ENCODE results near the gene ROBO1. TPM values are rescaled to one million over a fixed set of nuclear protein-coding genes. Genes with fewer than 3 reads are reported as not detected.
A peak's percentile ranks its signal among the peaks of the same experiment; 100 is the strongest.

Gene ROBO1
- total and polyA plus RNA-seq, 2 donors = 13.3 to 33.9 TPM

GRCh38 chr3:79769229-79769628, 1.4 kb upstream of the ROBO1 start:
- Histone ChIP-seq H3K27me3 (ENCODE audit: control insufficient read depth in 2 of 2, insufficient read depth in 1 of 2, low read length in 1 of 2) (peaks cover 5 to 25% of the 10 kb centered on the region in 2 donors), H3K4me1 (ENCODE audit: control insufficient read depth in 2 of 2, insufficient read depth in 2 of 2, low read length in 2 of 2) (no peaks in the 10 kb centered on the region), H3K36me3 (ENCODE audit: control insufficient read depth in 2 of 2, insufficient read depth in 2 of 2, low read length in 1 of 2) (no peaks in the 10 kb centered on the region), H3K27ac (ENCODE audit: low read depth in 1 of 2, low read length in 1 of 2) (no peak overlapping the region), H3K9me3 (ENCODE audit: control insufficient read depth in 2 of 2, insufficient read depth in 1 of 2, low read length in 1 of 2) (peaks cover 2 to 3% of the 10 kb centered on the region in 2 donors), H3K4me3 (ENCODE audit: low read length in 2 of 2) (no peak overlapping the region)
- DNase-seq (ENCODE audit: low read depth in 6 of 9, low spot score in 9 of 9) = no peak
- 37% methylated on average over 3 of the region's 3 CpGs for WGBS

- 4% methylated on average over 26 of the region's 26 CpGs for WGBS
- DNase-seq (ENCODE audit: low read depth in 6 of 9, low spot score in 9 of 9) = no peak
- Histone ChIP-seq H3K4me3 (ENCODE audit: low read length in 2 of 2) (peak overlapping the region in 1 of 2 donors; percentile 16), H3K27me3 (ENCODE audit: control insufficient read depth in 2 of 2, insufficient read depth in 1 of 2, low read length in 1 of 2) (peaks cover 5 to 25% of the 10 kb centered on the region in 2 donors), H3K4me1 (ENCODE audit: control insufficient read depth in 2 of 2, insufficient read depth in 2 of 2, low read length in 2 of 2) (no peaks in the 10 kb centered on the region), H3K36me3 (ENCODE audit: control insufficient read depth in 2 of 2, insufficient read depth in 2 of 2, low read length in 1 of 2) (no peaks in the 10 kb centered on the region), H3K27ac (ENCODE audit: low read depth in 1 of 2, low read length in 1 of 2) (no peak overlapping the region), H3K9me3 (ENCODE audit: control insufficient read depth in 2 of 2, insufficient read depth in 1 of 2, low read length in 1 of 2) (peaks cover 0 to 3% of the 10 kb centered on the region in 2 donors)
Measured at GRCh38 chr3:79767194-79767904, 449 bp downstream of the ROBO1 start.

- H3K36me3 ChIP-seq (ENCODE audit: control insufficient read depth in 2 of 2, insufficient read depth in 2 of 2, low read length in 1 of 2) = no peaks in the 10 kb centered on the region
- no peak overlapping the region for H3K27ac ChIP-seq (ENCODE audit: low read depth in 1 of 2, low read length in 1 of 2)
- H3K4me1 ChIP-seq (ENCODE audit: control insufficient read depth in 2 of 2, insufficient read depth in 2 of 2, low read length in 2 of 2) = no peaks in the 10 kb centered on the region
- H3K9me3 ChIP-seq (ENCODE audit: control insufficient read depth in 2 of 2, insufficient read depth in 1 of 2, low read length in 1 of 2) = peaks cover 0 to 3% of the 10 kb centered on the region in 2 donors
- no peak for DNase-seq (ENCODE audit: low read depth in 6 of 9, low spot score in 9 of 9)
- peak overlapping the region in 1 of 2 donors; percentile 16 for H3K4me3 ChIP-seq (ENCODE audit: low read length in 2 of 2)
- WGBS = 12% methylated on average over 42 of the region's 42 CpGs
- peaks cover 5 to 25% of the 10 kb centered on the region in 2 donors for H3K27me3 ChIP-seq (ENCODE audit: control insufficient read depth in 2 of 2, insufficient read depth in 1 of 2, low read length in 1 of 2)
Measured at GRCh38 chr3:79766496-79767193, 1.2 kb downstream of the ROBO1 start.

GRCh38 chr3:79765911-79766310, 1.9 kb downstream of the ROBO1 start:
- Histone ChIP-seq H3K9me3 (ENCODE audit: control insufficient read depth in 2 of 2, insufficient read depth in 1 of 2, low read length in 1 of 2) (peaks cover 0 to 3% of the 10 kb centered on the region in 2 donors), H3K4me1 (ENCODE audit: control insufficient read depth in 2 of 2, insufficient read depth in 2 of 2, low read length in 2 of 2) (no peaks in the 10 kb centered on the region), H3K27ac (ENCODE audit: low read depth in 1 of 2, low read length in 1 of 2) (no peak overlapping the region), H3K4me3 (ENCODE audit: low read length in 2 of 2) (no peak overlapping the region), H3K27me3 (ENCODE audit: control insufficient read depth in 2 of 2, insufficient read depth in 1 of 2, low read length in 1 of 2) (peaks cover 5 to 25% of the 10 kb centered on the region in 2 donors), H3K36me3 (ENCODE audit: control insufficient read depth in 2 of 2, insufficient read depth in 2 of 2, low read length in 1 of 2) (no peaks in the 10 kb centered on the region)
- 17% methylated on average over 5 of the region's 5 CpGs for WGBS
- no peak for DNase-seq (ENCODE audit: low read depth in 6 of 9, low spot score in 9 of 9)

GRCh38 chr3:79761441-79761840, 6.4 kb downstream of the ROBO1 start:
- DNase-seq (ENCODE audit: low read depth in 6 of 9, low spot score in 9 of 9) = no peak
- 88% methylated on average over 1 of the region's 1 CpG for WGBS
- peaks cover 0 to 1% of the 10 kb centered on the region in 2 donors for H3K9me3 ChIP-seq (ENCODE audit: control insufficient read depth in 2 of 2, insufficient read depth in 1 of 2, low read length in 1 of 2)

GRCh38 chr3:79751703-79752102, 16.1 kb downstream of the ROBO1 start:
- Histone ChIP-seq H3K27ac (ENCODE audit: low read depth in 1 of 2, low read length in 1 of 2) (no peak overlapping the region), H3K4me1 (ENCODE audit: control insufficient read depth in 2 of 2, insufficient read depth in 2 of 2, low read length in 2 of 2) (no peaks in the 10 kb centered on the region), H3K36me3 (ENCODE audit: control insufficient read depth in 2 of 2, insufficient read depth in 2 of 2, low read length in 1 of 2) (no peaks in the 10 kb centered on the region), H3K9me3 (ENCODE audit: control insufficient read depth in 2 of 2, insufficient read depth in 1 of 2, low read length in 1 of 2) (no peaks in the 10 kb centered on the region), H3K27me3 (ENCODE audit: control insufficient read depth in 2 of 2, insufficient read depth in 1 of 2, low read length in 1 of 2) (no peaks in the 10 kb centered on the region), H3K4me3 (ENCODE audit: low read length in 2 of 2) (no peak overlapping the region)
- no peak for DNase-seq (ENCODE audit: low read depth in 6 of 9, low spot score in 9 of 9)
- WGBS = 75% methylated on average over 1 of the region's 1 CpG

More at GRCh38 chr3:79761441-79761840, 6.4 kb downstream of the ROBO1 start:
- Histone ChIP-seq H3K36me3 (ENCODE audit: control insufficient read depth in 2 of 2, insufficient read depth in 2 of 2, low read length in 1 of 2) (no peaks in the 10 kb centered on the region), H3K4me3 (ENCODE audit: low read length in 2 of 2) (no peak overlapping the region), H3K27ac (ENCODE audit: low read depth in 1 of 2, low read length in 1 of 2) (no peak overlapping the region), H3K27me3 (ENCODE audit: control insufficient read depth in 2 of 2, insufficient read depth in 1 of 2, low read length in 1 of 2) (peaks cover 5 to 9% of the 10 kb centered on the region in 2 donors), H3K4me1 (ENCODE audit: control insufficient read depth in 2 of 2, insufficient read depth in 2 of 2, low read length in 2 of 2) (no peaks in the 10 kb centered on the region)

- peaks cover 0 to 4% of the 10 kb centered on the region in 2 donors for H3K9me3 ChIP-seq (ENCODE audit: control insufficient read depth in 2 of 2, insufficient read depth in 1 of 2, low read length in 1 of 2)
- no peak overlapping the region for H3K27ac ChIP-seq (ENCODE audit: low read depth in 1 of 2, low read length in 1 of 2)
- H3K4me1 ChIP-seq (ENCODE audit: control insufficient read depth in 2 of 2, insufficient read depth in 2 of 2, low read length in 2 of 2) = no peaks in the 10 kb centered on the region
- H3K36me3 ChIP-seq (ENCODE audit: control insufficient read depth in 2 of 2, insufficient read depth in 2 of 2, low read length in 1 of 2) = no peaks in the 10 kb centered on the region
- no peaks in the 10 kb centered on the region for H3K27me3 ChIP-seq (ENCODE audit: control insufficient read depth in 2 of 2, insufficient read depth in 1 of 2, low read length in 1 of 2)
- no peak overlapping the region for H3K4me3 ChIP-seq (ENCODE audit: low read length in 2 of 2)
- no peak for DNase-seq (ENCODE audit: low read depth in 6 of 9, low spot score in 9 of 9)
Measured at GRCh38 chr3:79737530-79737929, 30.3 kb downstream of the ROBO1 start.

GRCh38 chr3:79729096-79729495, 38.7 kb downstream of the ROBO1 start:
- H3K9me3 ChIP-seq (ENCODE audit: control insufficient read depth in 2 of 2, insufficient read depth in 1 of 2, low read length in 1 of 2) = no peaks in the 10 kb centered on the region
- no peaks in the 10 kb centered on the region for H3K27me3 ChIP-seq (ENCODE audit: control insufficient read depth in 2 of 2, insufficient read depth in 1 of 2, low read length in 1 of 2)
- no peak overlapping the region for H3K27ac ChIP-seq (ENCODE audit: low read depth in 1 of 2, low read length in 1 of 2)
- H3K36me3 ChIP-seq (ENCODE audit: control insufficient read depth in 2 of 2, insufficient read depth in 2 of 2, low read length in 1 of 2) = no peaks in the 10 kb centered on the region
- WGBS = 81% methylated on average over 2 of the region's 2 CpGs
- no peak overlapping the region for H3K4me3 ChIP-seq (ENCODE audit: low read length in 2 of 2)
- H3K4me1 ChIP-seq (ENCODE audit: control insufficient read depth in 2 of 2, insufficient read depth in 2 of 2, low read length in 2 of 2) = no peaks in the 10 kb centered on the region
- DNase-seq (ENCODE audit: low read depth in 6 of 9, low spot score in 9 of 9) = peak in 1 of 9 donors; percentile 1

GRCh38 chr3:79726786-79727185, 41.0 kb downstream of the ROBO1 start:
- H3K9me3 ChIP-seq (ENCODE audit: control insufficient read depth in 2 of 2, insufficient read depth in 1 of 2, low read length in 1 of 2) = no peaks in the 10 kb centered on the region
- no peaks in the 10 kb centered on the region for H3K4me1 ChIP-seq (ENCODE audit: control insufficient read depth in 2 of 2, insufficient read depth in 2 of 2, low read length in 2 of 2)
- no peaks in the 10 kb centered on the region for H3K27me3 ChIP-seq (ENCODE audit: control insufficient read depth in 2 of 2, insufficient read depth in 1 of 2, low read length in 1 of 2)
- H3K27ac ChIP-seq (ENCODE audit: low read depth in 1 of 2, low read length in 1 of 2) = no peak overlapping the region
- H3K36me3 ChIP-seq (ENCODE audit: control insufficient read depth in 2 of 2, insufficient read depth in 2 of 2, low read length in 1 of 2) = no peaks in the 10 kb centered on the region
- H3K4me3 ChIP-seq (ENCODE audit: low read length in 2 of 2) = no peak overlapping the region
- DNase-seq (ENCODE audit: low read depth in 6 of 9, low spot score in 9 of 9) = no peak
- WGBS = 89% methylated on average over 1 of the region's 1 CpG

Measured in thymus (tissue), 11 donors.